ENCODE data around the gene TUB. TPM values are rescaled to one million over a fixed set of nuclear protein-coding genes. Genes with fewer than 3 reads are reported as not detected.

The TUB gene
- total and polyA plus RNA-seq, 5 donors from 2014 or later, result 0.02 to 0.28 (median 0.27) TPM; not detected in 2

- ATAC-seq (ENCODE audit: low read depth in 2 of 2) (no peak), DNase-seq (no peak)
- Histone ChIP-seq H3K4me3 (ENCODE audit: low read depth, low read length) (no peak overlapping the region), H3K36me3 (ENCODE audit: control insufficient read depth, insufficient read depth, low read length) (no peaks in the 10 kb centered on the region), H3K27me3 (ENCODE audit: control insufficient read depth, insufficient read depth, low read length) (no peaks in the 10 kb centered on the region), H3K27ac (ENCODE audit: insufficient read depth, low read length, poor library complexity, severe bottlenecking) (no peak overlapping the region), H3K4me1 (ENCODE audit: control insufficient read depth, insufficient read depth, low read length, poor library complexity, severe bottlenecking) (no peaks in the 10 kb centered on the region), H3K9me3 (ENCODE audit: control insufficient read depth in 2 of 2, low read length in 2 of 2) (no peaks in the 10 kb centered on the region)
- Mint-ChIP-seq H3K4me3 (no peak overlapping the region), H3K9me3 (no peaks in the 10 kb centered on the region), H3K36me3 (no peaks in the 10 kb centered on the region), H3K27me3 (no peaks in the 10 kb centered on the region), H3K4me1 (peaks cover 0 to 3% (median 0%) of the 10 kb centered on the region in 4 donors), H3K27ac (no peak overlapping the region)
Observed at GRCh38 chr11:8061555-8062428, 19.2 kb upstream of the TUB start.

DNA sequence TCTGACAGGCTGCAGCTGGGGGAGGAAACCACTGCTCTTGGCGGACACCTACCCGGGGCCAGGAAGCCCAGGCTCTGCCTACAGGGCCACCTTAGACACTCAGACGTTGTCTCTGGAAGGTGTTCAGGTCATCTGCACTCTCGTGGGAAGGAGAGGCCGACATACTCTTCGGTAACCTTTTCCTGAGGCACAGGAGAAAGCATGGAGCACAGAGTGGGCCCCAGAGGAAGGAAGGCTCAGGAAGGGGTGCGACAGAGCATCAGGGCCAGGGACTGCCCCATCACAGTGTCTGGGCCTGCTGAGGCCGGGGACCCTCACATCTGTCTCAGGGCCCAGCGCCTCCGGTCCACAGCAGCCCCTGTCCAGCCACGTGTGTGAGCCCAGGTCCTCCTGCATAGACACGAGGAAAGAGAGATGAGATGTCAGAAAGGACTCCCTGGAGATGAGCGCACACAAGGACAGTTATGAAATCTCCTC lies 18.2 kb upstream of the TUB start:
- DNase-seq, result no peak
- ATAC-seq (ENCODE audit: low read depth in 2 of 2), result no peak
- no peaks in the 10 kb centered on the region for H3K4me1 ChIP-seq (ENCODE audit: control insufficient read depth, insufficient read depth, low read length, poor library complexity, severe bottlenecking)
- Mint-ChIP-seq H3K27me3 (no peaks in the 10 kb centered on the region), H3K9me3 (no peaks in the 10 kb centered on the region), H3K27ac (no peak overlapping the region), H3K4me3 (no peak overlapping the region), H3K36me3 (no peaks in the 10 kb centered on the region), H3K4me1 (peaks cover 0 to 3% (median 0%) of the 10 kb centered on the region in 4 donors)
- H3K27me3 ChIP-seq (ENCODE audit: control insufficient read depth, insufficient read depth, low read length), result no peaks in the 10 kb centered on the region
- H3K27ac ChIP-seq (ENCODE audit: insufficient read depth, low read length, poor library complexity, severe bottlenecking), result no peak overlapping the region
- no peak overlapping the region for H3K4me3 ChIP-seq (ENCODE audit: low read depth, low read length)
- H3K36me3 ChIP-seq (ENCODE audit: control insufficient read depth, insufficient read depth, low read length), result no peaks in the 10 kb centered on the region
- H3K9me3 ChIP-seq (ENCODE audit: control insufficient read depth in 2 of 2, low read length in 2 of 2), result no peaks in the 10 kb centered on the region

- Histone ChIP-seq H3K36me3 (ENCODE audit: control insufficient read depth, insufficient read depth, low read length) (no peaks in the 10 kb centered on the region), H3K27ac (ENCODE audit: insufficient read depth, low read length, poor library complexity, severe bottlenecking) (no peak overlapping the region), H3K4me3 (ENCODE audit: low read depth, low read length) (no peak overlapping the region), H3K9me3 (ENCODE audit: control insufficient read depth in 2 of 2, low read length in 2 of 2) (no peaks in the 10 kb centered on the region), H3K4me1 (ENCODE audit: control insufficient read depth, insufficient read depth, low read length, poor library complexity, severe bottlenecking) (no peaks in the 10 kb centered on the region), H3K27me3 (ENCODE audit: control insufficient read depth, insufficient read depth, low read length) (no peaks in the 10 kb centered on the region)
- Mint-ChIP-seq H3K36me3 (no peaks in the 10 kb centered on the region), H3K4me1 (peaks cover 0 to 1% (median 0%) of the 10 kb centered on the region in 4 donors), H3K4me3 (no peak overlapping the region), H3K27me3 (peaks cover 3% of the 10 kb centered on the region), H3K27ac (no peak overlapping the region), H3K9me3 (no peaks in the 10 kb centered on the region)
- DNase-seq (no peak), ATAC-seq (ENCODE audit: low read depth in 2 of 2) (no peak)
Observed at GRCh38 chr11:8063324-8063723, 17.7 kb upstream of the TUB start.

DNA sequence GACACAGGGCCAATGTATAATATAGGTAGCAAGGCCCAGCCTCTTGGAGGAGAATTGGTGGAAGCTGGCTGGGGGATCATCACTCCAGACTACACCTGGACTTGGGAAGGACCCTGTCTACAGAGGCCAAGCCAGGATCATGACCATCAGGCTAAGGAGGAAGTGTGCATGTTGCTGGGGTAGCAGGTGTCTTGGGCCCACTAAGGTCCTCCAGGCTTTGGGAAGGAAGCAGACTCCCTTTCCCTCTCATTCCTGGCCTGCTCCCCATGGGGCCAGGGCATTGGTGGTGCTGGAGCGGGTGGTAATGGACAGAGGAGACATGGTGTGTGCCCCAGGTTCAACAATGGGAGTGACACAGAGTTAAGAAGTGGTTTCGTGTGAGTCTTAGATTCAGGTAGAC lies 16.0 kb upstream of the TUB start:
- H3K4me1 ChIP-seq (ENCODE audit: control insufficient read depth, insufficient read depth, low read length, poor library complexity, severe bottlenecking), result no peaks in the 10 kb centered on the region
- no peak overlapping the region for H3K27ac Mint-ChIP-seq

DNA sequence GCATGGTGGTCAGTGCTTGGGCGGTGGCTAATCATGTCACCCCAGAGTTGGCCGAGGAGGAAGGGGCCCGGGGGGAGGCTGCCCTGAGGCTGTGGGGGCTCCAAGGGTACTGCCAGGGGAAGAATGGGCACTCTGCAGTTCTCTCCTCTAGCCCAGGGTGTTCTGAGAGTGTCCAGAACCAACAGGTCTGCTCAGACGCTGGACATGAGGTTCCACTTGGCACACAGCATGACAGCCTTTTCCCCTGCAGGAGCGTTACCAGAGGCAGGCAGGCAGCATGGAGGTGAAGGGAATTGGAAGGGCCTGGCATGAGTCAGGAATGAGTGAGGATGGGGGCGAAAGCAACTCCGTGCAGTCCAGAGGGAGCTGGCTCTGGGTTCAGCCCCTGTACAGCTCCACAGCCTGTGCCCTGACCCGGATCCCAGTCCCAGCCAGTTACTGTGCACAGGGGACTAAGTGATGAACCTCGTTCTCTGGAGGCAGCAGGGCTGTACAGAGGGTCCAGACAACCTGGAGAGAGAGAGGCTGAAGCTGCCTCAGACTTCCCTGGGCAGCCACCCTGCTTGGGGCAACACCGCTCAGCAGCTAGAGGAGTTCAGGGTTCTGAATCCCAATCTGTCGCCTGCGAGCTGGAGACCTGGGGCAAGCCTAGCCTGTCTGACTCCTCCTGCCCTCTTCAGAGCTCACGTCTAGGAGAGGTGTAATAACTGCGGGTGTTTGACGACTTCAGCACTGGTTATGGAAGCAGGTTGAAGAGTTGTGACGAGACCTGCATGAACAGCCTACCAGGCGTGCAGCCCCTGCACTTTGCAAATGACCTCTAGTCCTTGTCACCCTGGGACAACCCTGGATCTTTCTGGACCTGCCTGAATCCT lies 14.7 kb upstream of the TUB start:
- Mint-ChIP-seq H3K36me3 (no peaks in the 10 kb centered on the region), H3K4me1 (no peaks in the 10 kb centered on the region), H3K9me3 (no peaks in the 10 kb centered on the region), H3K4me3 (no peak overlapping the region), H3K27me3 (peaks cover 16% of the 10 kb centered on the region), H3K27ac (no peak overlapping the region)
- ATAC-seq (ENCODE audit: low read depth in 2 of 2) (no peak), DNase-seq (no peak)
- no peaks in the 10 kb centered on the region for H3K4me1 ChIP-seq (ENCODE audit: control insufficient read depth, insufficient read depth, low read length, poor library complexity, severe bottlenecking)
- H3K27ac ChIP-seq (ENCODE audit: insufficient read depth, low read length, poor library complexity, severe bottlenecking), result no peak overlapping the region
- no peaks in the 10 kb centered on the region for H3K9me3 ChIP-seq (ENCODE audit: control insufficient read depth in 2 of 2, low read length in 2 of 2)
- no peak overlapping the region for H3K4me3 ChIP-seq (ENCODE audit: low read depth, low read length)
- H3K36me3 ChIP-seq (ENCODE audit: control insufficient read depth, insufficient read depth, low read length), result no peaks in the 10 kb centered on the region
- no peaks in the 10 kb centered on the region for H3K27me3 ChIP-seq (ENCODE audit: control insufficient read depth, insufficient read depth, low read length)

More for the DNA sequence above, 16.0 kb upstream of the TUB start:
- Mint-ChIP-seq H3K4me1 (no peaks in the 10 kb centered on the region), H3K4me3 (no peak overlapping the region), H3K36me3 (no peaks in the 10 kb centered on the region), H3K9me3 (no peaks in the 10 kb centered on the region), H3K27me3 (peaks cover 10% of the 10 kb centered on the region)
- Histone ChIP-seq H3K4me3 (ENCODE audit: low read depth, low read length) (no peak overlapping the region), H3K9me3 (ENCODE audit: control insufficient read depth in 2 of 2, low read length in 2 of 2) (no peaks in the 10 kb centered on the region), H3K27me3 (ENCODE audit: control insufficient read depth, insufficient read depth, low read length) (no peaks in the 10 kb centered on the region), H3K27ac (ENCODE audit: insufficient read depth, low read length, poor library complexity, severe bottlenecking) (no peak overlapping the region), H3K36me3 (ENCODE audit: control insufficient read depth, insufficient read depth, low read length) (no peaks in the 10 kb centered on the region)
- ATAC-seq (ENCODE audit: low read depth in 2 of 2) (no peak), DNase-seq (no peak)

DNA sequence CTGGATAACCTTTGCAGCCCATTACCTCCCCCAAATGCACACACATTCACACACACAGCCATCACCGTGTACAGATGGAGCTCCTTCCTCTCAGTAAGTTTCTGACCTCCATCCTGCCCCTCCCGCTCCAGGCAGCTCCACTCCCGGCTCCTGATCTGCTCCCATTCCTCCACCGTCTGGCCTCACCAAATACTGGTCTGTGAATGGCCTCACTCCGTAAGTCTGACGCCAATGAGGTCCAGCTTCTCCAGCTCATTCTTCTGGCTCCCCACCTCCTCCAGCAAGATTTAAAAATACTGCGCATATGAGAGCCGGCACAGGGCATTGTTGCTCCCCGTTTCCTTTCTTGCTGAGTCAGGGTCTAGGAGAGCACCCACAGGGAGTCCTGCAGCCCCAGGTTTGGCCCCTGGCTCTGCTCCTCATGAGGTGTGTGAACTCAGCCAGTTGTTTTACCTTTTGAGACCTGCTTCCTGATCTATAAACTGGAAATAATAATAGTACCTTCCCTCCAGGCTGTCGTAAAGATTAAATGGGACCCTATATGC lies 14.0 kb upstream of the TUB start:
- DNase-seq, result no peak
- H3K9me3 Mint-ChIP-seq, result peaks cover 0 to 1% (median 0%) of the 10 kb centered on the region in 7 donors
- H3K4me3 Mint-ChIP-seq, result no peak overlapping the region
- Histone ChIP-seq H3K4me3 (ENCODE audit: low read depth, low read length) (no peak overlapping the region), H3K27ac (ENCODE audit: insufficient read depth, low read length, poor library complexity, severe bottlenecking) (no peak overlapping the region), H3K36me3 (ENCODE audit: control insufficient read depth, insufficient read depth, low read length) (no peaks in the 10 kb centered on the region), H3K9me3 (ENCODE audit: control insufficient read depth in 2 of 2, low read length in 2 of 2) (no peaks in the 10 kb centered on the region), H3K27me3 (ENCODE audit: control insufficient read depth, insufficient read depth, low read length) (no peaks in the 10 kb centered on the region), H3K4me1 (ENCODE audit: control insufficient read depth, insufficient read depth, low read length, poor library complexity, severe bottlenecking) (no peaks in the 10 kb centered on the region)
- no peak for ATAC-seq (ENCODE audit: low read depth in 2 of 2)
- H3K27ac Mint-ChIP-seq, result no peak overlapping the region
- H3K36me3 Mint-ChIP-seq, result no peaks in the 10 kb centered on the region
- no peaks in the 10 kb centered on the region for H3K4me1 Mint-ChIP-seq
- H3K27me3 Mint-ChIP-seq, result peaks cover 16% of the 10 kb centered on the region

DNA sequence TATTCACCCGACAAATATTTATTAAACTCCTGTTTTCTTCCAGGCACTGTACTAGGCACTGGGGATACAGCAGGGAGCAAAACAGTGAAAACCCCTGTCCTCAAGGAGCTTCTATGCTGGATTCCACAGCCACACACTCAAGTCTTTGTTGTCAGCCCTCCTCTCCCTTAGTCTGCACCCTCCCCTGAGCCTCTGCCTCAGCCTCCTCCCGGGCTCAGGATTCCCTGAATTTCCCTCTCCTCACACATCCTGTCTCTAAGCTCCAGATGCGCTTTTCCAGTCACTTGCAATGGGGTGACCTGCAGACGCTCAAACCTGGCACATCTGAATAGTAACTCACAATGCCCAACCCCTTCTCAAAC lies 13.5 kb upstream of the TUB start:
- H3K27me3 Mint-ChIP-seq, result peaks cover 16% of the 10 kb centered on the region
- ATAC-seq (ENCODE audit: low read depth in 2 of 2), result no peak
- no peaks in the 10 kb centered on the region for H3K36me3 Mint-ChIP-seq
- H3K4me3 Mint-ChIP-seq, result no peak overlapping the region
- no peak overlapping the region for H3K27ac Mint-ChIP-seq
- no peaks in the 10 kb centered on the region for H3K4me1 Mint-ChIP-seq
- Histone ChIP-seq H3K4me1 (ENCODE audit: control insufficient read depth, insufficient read depth, low read length, poor library complexity, severe bottlenecking) (no peaks in the 10 kb centered on the region), H3K9me3 (ENCODE audit: control insufficient read depth in 2 of 2, low read length in 2 of 2) (no peaks in the 10 kb centered on the region), H3K27ac (ENCODE audit: insufficient read depth, low read length, poor library complexity, severe bottlenecking) (no peak overlapping the region), H3K4me3 (ENCODE audit: low read depth, low read length) (no peak overlapping the region), H3K36me3 (ENCODE audit: control insufficient read depth, insufficient read depth, low read length) (no peaks in the 10 kb centered on the region), H3K27me3 (ENCODE audit: control insufficient read depth, insufficient read depth, low read length) (no peaks in the 10 kb centered on the region)
- peaks cover 0 to 1% (median 0%) of the 10 kb centered on the region in 7 donors for H3K9me3 Mint-ChIP-seq
- no peak for DNase-seq

Data from CD4-positive, CD25-positive, alpha-beta regulatory T cell (primary cell).